ENCODE results near the gene DNAH6. TPM values are rescaled to one million over a fixed set of nuclear protein-coding genes. Genes with fewer than 3 reads are reported as not detected.

The DNAH6 gene
- polyA plus RNA-seq, 4 donors, result 1.7 to 3.0 (median 2.2) TPM

DNA sequence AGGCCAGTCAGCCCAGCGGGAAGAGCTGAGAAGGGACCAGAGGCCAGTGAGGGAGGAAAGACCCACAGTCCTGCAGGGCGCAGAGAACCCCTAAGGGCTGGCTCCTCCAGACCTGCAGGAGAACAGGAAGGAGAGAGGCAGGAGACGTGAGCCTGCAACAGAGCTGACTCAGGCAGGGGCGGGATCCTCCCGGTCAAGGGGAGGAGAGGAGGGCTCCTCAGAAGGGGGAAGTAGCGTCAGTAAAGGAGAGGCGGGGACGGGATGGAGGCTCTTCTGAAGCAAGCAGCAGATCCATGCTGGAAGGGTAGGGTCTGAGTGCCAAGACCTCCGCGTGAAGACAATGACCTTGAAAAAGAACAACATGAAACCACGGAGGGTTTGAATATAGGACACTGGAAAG lies 313.8 kb downstream of the DNAH6 start:
- no peak for DNase-seq (ENCODE audit: low read depth in 4 of 4, low spot score in 3 of 4)

DNA sequence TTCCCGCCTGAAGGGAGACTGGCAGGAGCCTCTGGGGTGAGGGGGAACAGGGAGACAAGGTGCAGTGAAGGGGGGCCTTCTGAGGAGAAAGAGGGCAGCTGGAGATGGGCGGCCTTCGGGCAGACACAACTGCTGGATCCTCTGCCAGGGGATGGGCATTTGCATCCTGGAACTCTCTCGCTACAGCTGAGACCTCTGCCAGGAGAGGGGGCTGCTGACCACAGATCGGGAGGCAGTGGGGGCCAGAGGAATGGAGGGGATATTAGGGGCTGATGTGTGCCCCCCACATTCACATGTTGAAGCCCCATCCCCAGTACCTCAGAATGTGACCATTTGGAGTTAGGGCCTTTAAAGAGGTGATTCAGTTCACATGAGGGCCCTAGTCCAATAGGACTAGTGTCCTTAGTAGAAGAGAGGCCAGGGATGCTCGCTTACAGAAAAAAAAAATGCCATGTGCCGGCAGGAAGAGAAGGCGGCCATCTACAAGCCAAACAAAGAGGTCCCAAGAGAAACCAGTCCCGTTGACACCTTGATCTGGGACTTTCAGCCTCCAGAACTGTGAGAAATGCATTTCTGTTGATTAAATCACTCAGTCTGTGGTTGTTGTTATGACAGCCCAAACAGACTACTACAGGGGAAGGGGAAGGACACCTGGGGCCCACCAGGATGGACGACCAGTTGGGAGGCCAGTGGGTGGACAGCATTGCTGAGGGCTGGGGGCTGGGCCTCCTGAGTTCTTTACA lies 314.6 kb downstream of the DNAH6 start:
- no peak for DNase-seq (ENCODE audit: low read depth in 4 of 4, low spot score in 3 of 4)

DNA sequence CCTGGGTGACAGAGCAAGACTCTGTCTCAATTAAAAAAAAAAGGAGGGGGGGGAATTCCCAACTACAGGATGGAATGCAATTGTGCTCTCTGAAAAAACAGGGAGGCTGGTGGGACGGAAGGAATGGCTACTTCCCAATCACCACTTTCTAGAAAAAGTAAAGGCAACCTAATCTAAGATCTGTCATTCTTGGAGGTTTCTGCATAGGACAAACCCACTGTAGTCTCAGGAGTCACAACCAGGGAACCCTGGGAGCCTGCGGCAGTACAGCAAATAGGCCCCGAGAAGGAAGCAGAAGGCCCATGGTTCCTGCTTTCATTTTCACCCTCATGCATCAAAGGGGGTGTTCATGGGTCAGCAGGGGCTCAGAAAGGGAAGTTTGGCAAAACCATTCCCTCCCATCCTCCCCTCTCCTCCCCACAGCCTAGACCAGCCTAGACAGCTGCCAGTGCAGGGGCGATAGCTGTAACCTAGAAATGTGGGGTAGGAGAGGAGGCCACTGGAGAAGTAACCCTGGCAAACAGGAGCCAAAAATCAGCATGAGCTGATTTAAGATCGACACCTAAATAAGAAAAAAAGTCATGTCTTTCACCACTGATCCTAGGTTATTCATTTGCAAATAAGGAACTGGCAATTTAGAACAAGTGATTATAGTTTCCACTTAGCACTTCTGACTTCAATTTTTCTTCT lies 316.6 kb downstream of the DNAH6 start:
- DNase-seq (ENCODE audit: low read depth in 4 of 4, low spot score in 3 of 4), result no peak

DNA sequence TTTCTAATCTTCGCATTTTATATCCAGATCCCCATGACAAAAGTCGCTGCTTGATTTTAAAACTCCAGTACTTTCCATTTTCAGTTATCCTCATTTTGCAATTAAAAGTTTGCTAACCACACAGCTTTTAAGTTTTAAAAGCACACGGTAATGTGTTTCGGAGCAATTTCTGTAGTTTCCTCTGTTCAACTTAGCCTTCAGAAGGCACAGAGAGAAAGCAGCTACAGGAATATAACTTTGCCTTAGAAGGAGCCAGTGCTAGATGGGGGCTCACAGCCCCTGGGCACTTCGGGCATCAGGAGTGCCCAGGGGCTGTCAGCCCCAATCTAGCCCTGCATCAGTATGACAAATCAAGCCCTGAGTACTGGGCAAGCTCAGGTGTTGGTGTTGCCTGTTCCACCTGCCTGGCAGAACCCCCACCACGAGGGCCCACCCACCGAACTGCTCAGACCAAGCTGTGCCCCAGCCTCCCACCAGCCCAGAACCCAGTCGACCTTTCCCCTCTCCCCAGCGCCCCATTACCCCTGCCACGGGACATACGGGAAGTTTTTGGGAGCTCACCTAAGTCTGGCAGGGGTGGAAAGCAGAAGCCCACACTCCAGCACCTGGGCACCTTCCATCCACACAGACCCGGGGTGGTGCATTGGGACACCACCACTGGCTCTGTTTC lies 317.3 kb downstream of the DNAH6 start:
- DNase-seq (ENCODE audit: low read depth in 4 of 4, low spot score in 3 of 4), result no peak

DNA sequence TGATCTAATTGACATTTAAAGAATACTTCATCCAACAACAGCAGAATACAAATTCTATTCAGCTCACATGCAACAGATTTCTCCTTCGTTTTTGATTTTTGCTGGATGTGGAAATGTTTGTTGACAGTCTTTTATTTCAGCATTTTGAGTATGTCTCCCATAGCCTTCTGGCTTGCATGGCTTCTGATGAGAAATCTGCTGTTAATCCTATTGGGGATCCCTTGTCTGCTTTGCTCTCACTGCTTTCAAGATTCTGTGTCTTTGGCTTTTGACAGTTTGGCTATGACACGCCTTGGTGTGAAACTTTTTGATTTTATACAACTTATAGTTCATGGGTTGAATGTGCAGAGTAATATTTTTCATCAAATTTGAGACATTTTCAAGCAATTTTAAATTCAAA lies 319.9 kb downstream of the DNAH6 start:
- DNase-seq (ENCODE audit: low read depth in 4 of 4, low spot score in 3 of 4), result no peak

DNA sequence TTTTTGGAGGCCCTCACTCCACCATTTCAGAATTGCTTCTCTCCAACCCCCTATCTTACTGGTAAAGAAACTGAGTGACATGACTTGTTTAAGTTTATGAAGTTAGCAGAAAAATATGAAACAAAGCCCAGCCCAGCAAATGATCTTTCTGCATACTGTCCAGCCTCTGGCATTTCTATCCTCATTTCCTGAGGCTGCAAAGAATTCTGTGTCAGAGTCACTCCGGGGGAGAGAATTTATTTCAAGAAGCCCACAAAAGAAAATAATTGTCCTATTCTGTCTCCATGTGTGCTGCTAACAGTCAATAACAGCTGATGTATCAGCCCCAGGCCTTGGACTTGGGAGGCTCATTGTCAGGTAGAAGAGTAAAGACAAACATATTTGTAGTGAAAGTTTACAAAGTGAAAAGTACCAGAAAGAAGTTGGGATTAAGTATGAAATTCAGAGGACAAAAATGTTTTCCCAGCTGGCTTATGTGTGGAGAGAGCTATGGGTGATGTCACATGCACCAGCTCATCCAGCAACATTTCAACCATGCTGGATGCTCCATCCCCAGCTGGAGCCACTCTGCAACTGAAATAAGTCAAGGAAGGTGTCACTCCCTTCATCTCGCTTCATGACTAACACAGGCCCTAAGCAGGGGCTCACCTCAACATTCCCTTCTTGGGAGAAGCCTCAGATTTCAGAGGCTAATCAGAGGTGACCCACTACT lies 322.3 kb downstream of the DNAH6 start:
- no peak for DNase-seq (ENCODE audit: low read depth in 4 of 4, low spot score in 3 of 4)

DNA sequence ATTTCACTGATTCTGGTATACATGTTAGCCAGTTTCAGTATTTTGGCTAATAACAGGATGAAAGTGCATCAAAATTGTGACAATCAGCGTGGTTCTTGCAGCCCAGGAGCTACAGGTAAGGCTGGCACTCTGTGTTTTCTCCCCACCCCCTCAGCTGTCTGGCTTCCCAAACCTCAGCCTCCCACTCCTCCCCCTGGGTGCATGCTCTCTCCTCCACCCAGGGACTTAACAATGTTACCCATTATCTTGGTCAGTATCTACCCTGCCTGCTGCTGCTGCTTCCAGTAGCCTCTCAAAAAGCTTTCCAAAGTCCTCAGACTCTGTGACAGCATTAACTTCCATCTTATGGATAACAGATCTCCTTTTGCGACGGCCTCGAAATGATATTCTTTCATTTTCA lies 323.6 kb downstream of the DNAH6 start:
- DNase-seq (ENCODE audit: low read depth in 4 of 4, low spot score in 3 of 4), result no peak

DNA sequence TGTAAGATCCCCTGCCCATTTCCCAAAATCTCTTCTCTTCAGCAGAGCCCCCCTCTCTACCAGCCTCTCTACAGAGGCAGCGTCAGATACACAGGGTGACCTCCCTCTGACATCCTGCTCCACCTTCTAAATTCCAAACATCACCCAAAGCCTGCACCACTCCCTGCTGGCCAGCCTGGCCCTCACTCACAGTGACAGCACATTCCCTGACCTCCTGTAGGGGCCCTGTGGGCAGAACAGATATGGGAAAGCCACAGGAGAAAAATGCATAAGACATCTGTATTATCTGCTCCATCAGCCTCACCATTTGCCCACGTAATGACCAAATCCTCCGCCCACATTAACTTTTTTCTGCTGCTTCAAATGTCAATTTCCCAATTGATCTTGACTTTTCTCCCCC lies 324.0 kb downstream of the DNAH6 start:
- DNase-seq (ENCODE audit: low read depth in 4 of 4, low spot score in 3 of 4), result no peak

DNA sequence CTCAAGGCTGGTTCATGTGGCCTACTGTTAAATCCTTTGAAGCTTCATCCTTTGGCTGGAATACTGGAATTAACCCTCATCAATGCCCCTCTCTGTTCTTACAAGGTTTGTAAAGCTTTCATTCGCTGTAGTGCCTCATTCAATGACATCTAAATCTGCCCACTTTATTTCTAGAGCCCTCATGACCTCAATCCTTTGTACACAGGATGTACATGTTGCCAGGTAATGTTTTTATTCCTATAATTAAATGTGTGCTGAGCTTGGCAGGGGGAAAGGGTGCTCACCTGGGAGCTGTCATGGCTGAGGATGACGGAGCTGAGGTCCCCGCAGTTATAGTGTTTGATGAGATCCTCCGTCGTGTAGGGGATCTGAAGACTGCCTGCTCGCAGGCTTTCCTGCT lies 325.3 kb downstream of the DNAH6 start:
- no peak for DNase-seq (ENCODE audit: low read depth in 4 of 4, low spot score in 3 of 4)

DNA sequence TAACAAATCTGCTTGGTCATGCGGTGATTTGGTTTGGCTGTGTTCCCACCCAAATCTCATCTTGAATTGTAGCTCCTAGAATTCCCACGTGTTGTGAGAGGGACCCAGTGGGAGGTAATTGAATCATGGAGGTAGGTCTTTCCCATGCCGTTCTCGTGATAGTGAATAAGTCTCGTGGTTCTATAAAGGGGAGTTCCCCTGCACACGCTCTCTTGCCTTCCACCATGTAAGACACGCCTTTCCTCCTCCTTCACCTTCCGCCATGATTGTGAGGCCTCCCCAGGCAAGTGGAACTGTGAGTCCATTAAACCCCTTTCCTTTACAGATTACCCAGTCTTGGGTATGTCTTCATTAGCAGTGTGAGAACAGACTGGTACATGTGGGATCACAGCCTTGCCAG lies 327.8 kb downstream of the DNAH6 start:
- DNase-seq (ENCODE audit: low read depth in 4 of 4, low spot score in 3 of 4), result no peak

DNA sequence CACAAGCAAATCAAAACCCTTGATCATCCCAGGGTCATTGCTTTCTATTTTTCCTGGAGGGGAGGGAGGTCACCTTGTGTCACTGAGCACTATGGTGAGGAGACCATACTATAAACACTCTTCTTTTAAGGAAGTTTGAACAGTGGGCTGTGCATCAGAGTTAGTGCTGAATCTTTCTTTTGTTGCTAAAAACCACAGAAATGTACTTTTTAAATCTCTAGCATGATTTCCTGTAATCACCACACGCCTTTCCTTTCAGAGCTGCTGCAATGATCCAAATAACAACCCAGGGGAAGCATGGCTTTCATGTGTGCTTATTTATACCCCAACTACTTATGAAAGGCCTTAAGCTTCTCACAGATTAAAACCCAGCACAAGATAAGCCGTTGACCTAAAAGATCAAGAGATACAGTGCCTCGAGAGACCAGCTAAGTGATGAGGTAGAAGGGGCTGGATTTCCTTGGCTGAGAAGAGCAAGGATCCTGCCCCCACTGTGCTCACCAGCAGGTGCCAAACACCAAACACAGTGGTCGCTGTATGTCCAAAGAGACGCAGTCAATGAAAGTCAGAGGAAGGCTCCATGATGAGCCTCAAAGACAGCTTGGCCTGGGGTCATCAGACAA lies 329.9 kb downstream of the DNAH6 start:
- DNase-seq (ENCODE audit: low read depth in 4 of 4, low spot score in 3 of 4), result no peak

DNA sequence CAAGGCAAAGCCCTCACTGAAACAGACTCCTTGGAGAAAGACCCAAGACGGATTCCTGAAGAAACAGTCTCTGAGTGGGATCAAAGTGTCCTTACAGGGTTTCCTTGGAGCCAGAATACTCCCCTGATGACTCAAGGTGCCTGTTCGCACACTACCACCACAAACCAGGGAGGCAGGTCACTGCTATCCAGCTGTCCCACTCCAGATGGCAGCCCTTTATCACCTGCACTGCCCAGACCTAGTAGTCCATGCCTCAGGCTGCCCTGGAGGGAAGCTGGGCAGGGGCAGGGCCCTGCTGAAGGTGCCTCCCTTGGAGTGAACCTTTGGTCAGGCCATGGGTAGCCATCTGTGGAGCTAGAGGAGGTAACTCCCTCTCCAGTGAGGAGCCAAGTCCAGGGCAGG lies 330.4 kb downstream of the DNAH6 start:
- DNase-seq (ENCODE audit: low read depth in 4 of 4, low spot score in 3 of 4), result no peak

DNA sequence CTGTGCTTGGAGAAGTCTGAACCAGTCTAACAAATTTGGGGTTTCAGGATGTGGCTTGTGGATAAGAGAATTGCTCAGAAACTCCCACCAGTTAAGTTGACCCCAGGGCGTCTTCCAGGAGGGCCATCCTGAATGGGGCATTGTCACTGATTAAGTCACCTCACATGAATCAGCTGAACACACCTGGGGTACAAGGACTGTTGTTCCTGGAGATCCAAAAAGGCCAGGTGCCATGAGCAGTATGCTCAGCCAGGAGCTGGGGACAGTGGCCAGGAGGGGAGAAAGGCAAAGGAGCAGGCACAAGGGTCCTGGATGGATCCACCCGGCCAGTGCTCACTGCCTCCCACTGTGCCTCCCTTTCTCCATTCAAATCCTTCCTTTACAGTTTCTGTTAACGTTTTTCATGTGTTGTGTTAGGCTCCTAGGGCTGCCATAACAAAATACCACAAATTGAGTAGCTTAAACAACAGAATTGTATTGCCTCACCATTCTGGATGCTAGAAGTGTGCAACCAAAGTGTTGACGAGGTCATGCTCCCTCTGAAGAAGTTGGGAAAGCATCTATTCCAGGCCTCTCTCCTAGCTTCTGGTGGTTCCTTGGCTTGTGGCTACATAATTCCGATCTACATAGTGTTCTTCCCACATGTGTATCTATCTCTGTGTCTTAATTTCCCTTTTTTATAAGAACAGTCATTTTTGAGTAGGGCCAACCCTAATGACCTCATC lies 331.2 kb downstream of the DNAH6 start:
- no peak for DNase-seq (ENCODE audit: low read depth in 4 of 4, low spot score in 3 of 4)

DNA sequence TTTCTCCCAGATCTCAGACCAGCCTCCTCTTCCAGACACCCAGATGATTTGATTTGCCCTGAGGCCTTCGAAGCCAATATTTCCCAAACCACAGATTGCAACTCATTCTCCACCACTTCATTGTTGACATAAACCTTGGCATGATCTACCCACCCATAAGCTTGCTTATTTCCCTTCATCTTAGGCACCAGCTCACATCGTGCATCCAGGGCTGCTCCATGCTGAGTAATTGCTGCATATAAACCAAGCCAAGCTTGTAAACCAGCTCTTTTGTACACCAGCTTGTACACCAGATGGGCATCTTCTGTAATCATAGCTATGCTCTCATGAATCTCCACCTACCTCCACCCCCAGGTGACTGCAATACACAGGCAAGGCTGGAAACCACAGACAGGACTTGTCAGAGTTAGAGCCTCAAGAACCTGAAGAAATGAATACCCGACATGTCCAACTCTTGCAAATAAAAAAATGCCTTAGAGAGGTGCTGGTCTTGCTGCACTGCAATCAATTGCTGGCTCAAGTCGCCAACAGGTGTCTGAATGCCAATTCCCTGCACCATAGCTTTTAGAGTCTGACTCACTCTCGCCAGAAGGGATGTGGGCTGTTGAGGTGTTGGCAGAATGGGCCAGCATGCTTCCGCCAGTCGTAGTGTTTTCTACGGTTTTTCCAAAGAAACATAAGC lies 333.1 kb downstream of the DNAH6 start:
- DNase-seq (ENCODE audit: low read depth in 4 of 4, low spot score in 3 of 4), result no peak

DNA sequence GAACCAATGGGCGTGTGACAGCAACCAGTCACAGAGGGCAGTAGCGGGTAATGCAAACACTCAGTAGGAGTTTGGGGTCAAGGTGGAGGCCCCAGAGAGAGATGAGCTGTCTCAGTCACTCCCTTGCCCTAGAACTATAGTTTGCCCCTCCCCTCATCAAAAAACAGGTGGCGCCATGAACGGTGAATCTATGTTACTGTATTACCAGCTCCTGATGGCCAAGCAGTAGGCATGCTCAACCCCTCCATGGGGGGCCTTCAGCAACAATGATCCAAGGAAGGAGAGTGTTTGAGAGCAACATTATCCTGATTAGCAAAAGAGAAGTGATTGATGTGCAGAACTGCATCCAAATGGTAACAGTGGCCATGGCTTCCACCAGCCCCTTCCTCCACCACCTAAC lies 334.2 kb downstream of the DNAH6 start:
- DNase-seq (ENCODE audit: low read depth in 4 of 4, low spot score in 3 of 4), result no peak

DNA sequence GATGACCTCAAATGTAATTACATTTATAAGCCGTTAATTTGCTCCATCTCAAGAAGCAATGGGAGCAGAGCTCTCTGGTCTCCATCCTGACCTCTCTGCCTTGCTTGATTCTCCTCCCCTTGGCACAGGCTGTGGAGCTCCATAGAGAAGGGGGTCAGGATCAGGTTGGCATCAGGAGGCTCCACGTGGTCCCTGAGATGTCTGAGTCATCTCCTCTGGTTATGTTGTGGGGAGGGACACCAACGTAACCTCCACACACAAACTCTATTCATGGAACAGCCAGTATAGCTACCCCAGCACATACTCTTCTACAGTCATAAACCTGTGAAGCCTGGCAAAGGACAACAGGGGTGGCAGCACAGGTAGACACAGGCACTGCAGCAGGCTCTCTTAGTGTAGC lies 335.6 kb downstream of the DNAH6 start:
- no peak for DNase-seq (ENCODE audit: low read depth in 4 of 4, low spot score in 3 of 4)

DNA sequence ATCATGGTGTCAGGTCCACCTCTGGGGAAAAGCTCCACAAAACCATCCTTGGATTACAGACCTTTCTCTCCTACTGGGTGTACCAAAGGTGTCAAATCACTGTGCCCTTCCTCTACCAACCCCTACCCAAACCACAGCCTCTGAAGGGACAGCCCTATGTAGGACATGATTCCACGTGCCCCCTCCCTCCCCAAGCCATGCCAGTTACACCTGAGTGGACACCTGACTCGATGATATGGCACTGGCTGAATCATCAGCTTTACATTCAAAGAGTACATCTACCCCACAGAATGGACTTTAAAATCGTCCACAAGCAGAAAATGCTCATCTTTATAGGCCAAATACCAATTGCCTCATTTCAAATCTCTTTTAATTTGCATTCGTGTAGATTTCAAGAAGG lies 338.6 kb downstream of the DNAH6 start:
- DNase-seq (ENCODE audit: low read depth in 4 of 4, low spot score in 3 of 4), result no peak

DNA sequence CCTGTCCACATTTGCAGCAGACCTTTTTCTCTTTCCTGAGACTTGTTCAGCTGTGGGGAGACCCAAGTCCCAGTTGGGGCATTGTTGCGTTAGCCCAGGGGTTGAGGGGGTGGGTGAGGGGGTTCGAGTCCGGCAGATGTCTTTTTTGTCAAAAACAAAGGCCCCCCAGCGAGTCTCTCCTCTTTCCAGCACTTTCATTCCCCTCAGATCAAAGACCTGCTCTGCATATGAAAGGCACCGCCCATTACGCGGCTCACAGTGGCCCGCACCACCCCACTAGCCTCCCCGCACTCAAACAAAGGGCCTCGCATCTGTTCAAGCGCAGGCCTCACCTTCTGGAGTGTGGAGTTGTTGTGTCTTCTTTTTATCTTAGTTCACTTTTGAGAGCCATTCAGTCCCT lies 339.4 kb downstream of the DNAH6 start:
- no peak for DNase-seq (ENCODE audit: low read depth in 4 of 4, low spot score in 3 of 4)

DNA sequence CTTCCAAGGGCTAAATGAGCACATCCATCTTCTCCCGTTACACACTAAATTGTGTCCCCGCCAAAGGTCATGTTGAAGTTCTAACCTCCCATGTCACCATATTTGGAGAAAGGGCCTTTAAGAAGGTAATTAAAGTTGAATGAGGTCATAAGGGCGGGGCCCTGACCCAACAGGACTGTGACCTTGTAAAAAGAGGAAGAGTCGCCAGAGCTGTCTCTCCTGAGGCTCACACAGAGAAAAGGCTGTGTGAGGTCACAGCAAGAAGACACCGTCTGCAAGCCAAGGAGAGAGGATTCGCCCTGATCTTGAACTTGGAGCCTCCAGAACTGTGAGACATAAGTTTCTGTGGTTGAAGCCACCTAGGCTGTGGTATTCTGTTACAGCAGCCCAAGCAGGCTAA lies 340.5 kb downstream of the DNAH6 start:
- no peak for DNase-seq (ENCODE audit: low read depth in 4 of 4, low spot score in 3 of 4)

DNA sequence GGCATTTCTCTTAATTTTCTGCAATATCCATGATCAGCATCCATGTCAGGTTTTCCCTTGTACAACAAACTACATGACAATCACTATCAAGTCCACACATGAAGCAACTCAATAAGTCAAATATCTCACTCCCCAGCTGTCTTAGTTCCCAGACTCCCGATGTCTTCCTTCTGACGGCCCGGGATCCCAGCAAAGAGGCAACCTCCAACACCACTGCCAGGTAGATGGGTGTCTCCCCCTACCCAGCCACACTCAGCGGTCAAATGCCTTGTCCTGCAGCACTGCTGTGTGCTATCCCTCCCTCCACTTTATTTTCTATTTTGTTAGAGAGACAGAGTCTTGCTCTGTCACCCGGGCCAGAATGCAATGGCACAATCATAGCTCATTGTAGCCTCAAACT lies 341.3 kb downstream of the DNAH6 start:
- no peak for DNase-seq (ENCODE audit: low read depth in 4 of 4, low spot score in 3 of 4)

All from right renal pelvis (tissue), 4 donors.